DOHH2 (cell line): ENCODE measurements around the gene ESAM.

ENCODE experiments used
- H3F3A ChIP-seq: fragments of 200-600 bp; sonication (generic), shearing (Covaris generic); 2 replicates; pipeline ENCODE4 v1.6.0; 2016; ENCODE audit warnings: antibody characterized with exemption, mild to moderate bottlenecking; ENCODE audit not compliant: control insufficient read depth, insufficient read depth
- H3K27ac ChIP-seq: fragments of 200-600 bp; sonication (generic); 2 replicates; pipeline ENCODE4 v1.5.1; 2014; ENCODE audit warnings: low read depth, mild to moderate bottlenecking, low read length, moderate library complexity
- H3K27me3 ChIP-seq: fragments of 200-600 bp; sonication (generic); 2 replicates; pipeline ENCODE4 v1.6.1; 2014; ENCODE audit warnings: mild to moderate bottlenecking, low read length, mixed read lengths; ENCODE audit not compliant: control insufficient read depth
- H3K36me3 ChIP-seq: fragments of 200-600 bp; sonication (generic); 2 replicates; pipeline ENCODE4 v1.6.1; 2014; ENCODE audit warnings: mild to moderate bottlenecking, low read length, moderate library complexity, mixed read lengths; ENCODE audit not compliant: control insufficient read depth
- H3K4me1 ChIP-seq: fragments of 200-600 bp; sonication (generic); 2 replicates; pipeline ENCODE4 v1.6.1; 2014; ENCODE audit warnings: mild to moderate bottlenecking, low read length, mixed read lengths; ENCODE audit not compliant: control insufficient read depth
- H3K4me2 ChIP-seq: fragments of 200-600 bp; sonication (generic); 2 replicates; pipeline ENCODE4 v1.6.0; 2014; ENCODE audit warnings: mild to moderate bottlenecking, low read length, moderate library complexity
- H3K4me3 ChIP-seq: fragments of 200-600 bp; sonication (generic); 2 replicates; pipeline ENCODE4 v1.5.1; 2014; ENCODE audit warnings: mild to moderate bottlenecking, low read length, mixed read lengths
- H3K79me2 ChIP-seq: fragments of 200-600 bp; sonication (generic); 2 replicates; pipeline ENCODE4 v1.6.1; 2014; ENCODE audit warnings: mild to moderate bottlenecking, low read length, mixed read lengths; ENCODE audit not compliant: control insufficient read depth
- H3K9me2 ChIP-seq: fragments of 200-600 bp; sonication (generic); replicated peaks from 2 replicates; pipeline ENCODE4 v1.6.1; 2014; ENCODE audit warnings: mild to moderate bottlenecking, low read length, mixed read lengths; ENCODE audit not compliant: control insufficient read depth
- H3K9me3 ChIP-seq: fragments of 200-600 bp; sonication (generic); 2 replicates; pipeline ENCODE4 v1.6.1; 2014; ENCODE audit warnings: antibody characterized with exemption, low read length, mixed read lengths; ENCODE audit not compliant: control insufficient read depth, insufficient read depth
- H4K20me1 ChIP-seq: fragments of 200-600 bp; sonication (generic); 2 replicates; pipeline ENCODE4 v1.6.0; 2014; ENCODE audit warnings: low read depth, mild to moderate bottlenecking, antibody characterized with exemption, low read length, moderate library complexity; ENCODE audit not compliant: control insufficient read depth, insufficient read depth
- CTCF ChIP-seq: fragments of 200-600 bp; sonication (generic); IDR thresholded peaks from one replicate; pipeline ENCODE4 v1.5.1; 2014; ENCODE audit warnings: antibody characterized with exemption, mild to moderate bottlenecking, low read depth, low read length; ENCODE audit not compliant: poor library complexity, severe bottlenecking
- EZH2phosphoT487 ChIP-seq: fragments of 200-600 bp; sonication (generic); IDR thresholded peaks from 2 replicates; pipeline ENCODE4 v1.6.1; 2017; ENCODE audit warnings: borderline replicate concordance, mild to moderate bottlenecking, antibody characterized with exemption, low read length, moderate library complexity, mixed read lengths

The ESAM gene

GRCh38 chr11:124754309-124754708, 7.8 kb downstream of the ESAM start:
- Histone ChIP-seq H3K36me3 (no peaks in the 10 kb centered on the region), H3F3A (peaks cover 2% of the 10 kb centered on the region; the same call in 1 of the 2 replicates), H3K9me2 (no peaks in the 10 kb centered on the region), H3K4me2 (no peak overlapping the region), H3K27ac (no peak overlapping the region), H3K27me3 (peaks cover 21% of the 10 kb centered on the region), H3K4me1 (peaks cover 23% of the 10 kb centered on the region), H3K4me3 (no peak overlapping the region), H3K9me3 (no peaks in the 10 kb centered on the region), H3K79me2 (no peaks in the 10 kb centered on the region), H4K20me1 (no peaks in the 10 kb centered on the region)
- no peak for TF ChIP-seq CTCF
- TF ChIP-seq EZH2phosphoT487, result no peak

- H3K9me2 ChIP-seq, result no peaks in the 10 kb centered on the region
- H4K20me1 ChIP-seq, result no peaks in the 10 kb centered on the region
- peaks cover 4% of the 10 kb centered on the region for H3F3A ChIP-seq
- no peaks in the 10 kb centered on the region for H3K36me3 ChIP-seq
- H3K9me3 ChIP-seq, result no peaks in the 10 kb centered on the region
- H3K27ac ChIP-seq, result no peak overlapping the region
- H3K79me2 ChIP-seq, result no peaks in the 10 kb centered on the region
- H3K4me2 ChIP-seq, result no peak overlapping the region
- no peak for TF ChIP-seq CTCF
- no peak for TF ChIP-seq EZH2phosphoT487
- peaks cover 24% of the 10 kb centered on the region for H3K4me1 ChIP-seq
- peaks cover 17% of the 10 kb centered on the region for H3K27me3 ChIP-seq
- no peak overlapping the region for H3K4me3 ChIP-seq
Observed at GRCh38 chr11:124753624-124754023, 8.5 kb downstream of the ESAM start.

GRCh38 chr11:124753205-124753604, 8.9 kb downstream of the ESAM start:
- H3K4me1 ChIP-seq, result peaks cover 22% of the 10 kb centered on the region
- H3F3A ChIP-seq, result peaks cover 4% of the 10 kb centered on the region
- peaks cover 15% of the 10 kb centered on the region for H3K27me3 ChIP-seq
- TF ChIP-seq EZH2phosphoT487, result no peak
- TF ChIP-seq CTCF, result no peak
- no peaks in the 10 kb centered on the region for H3K9me2 ChIP-seq
- H3K9me3 ChIP-seq, result no peaks in the 10 kb centered on the region
- no peak overlapping the region for H3K4me3 ChIP-seq
- no peak overlapping the region; the same call in 1 of the 2 replicates for H3K4me2 ChIP-seq
- H3K36me3 ChIP-seq, result no peaks in the 10 kb centered on the region
- no peaks in the 10 kb centered on the region for H3K79me2 ChIP-seq
- no peak overlapping the region for H3K27ac ChIP-seq
- H4K20me1 ChIP-seq, result no peaks in the 10 kb centered on the region
